ENCODE results near the gene CRIM1. TPM values are rescaled to one million over a fixed set of nuclear protein-coding genes. Genes with fewer than 3 reads are reported as not detected.

CRIM1 gene
- total RNA-seq, 1 donor from 2014 or later, result 30.3 TPM

- no peaks in the 10 kb centered on the region for H3K36me3 Mint-ChIP-seq
- H3K27ac Mint-ChIP-seq, result no peak overlapping the region
- no peaks in the 10 kb centered on the region for H3K9me3 Mint-ChIP-seq
- no peak for DNase-seq (ENCODE audit: extremely low spot score, unreplicated experiment)
- H3K4me3 Mint-ChIP-seq, result no peak overlapping the region
- H3K27me3 Mint-ChIP-seq, result no peaks in the 10 kb centered on the region
- H3K4me1 Mint-ChIP-seq (ENCODE audit: unreplicated experiment), result no peaks in the 10 kb centered on the region
- no peak for TF ChIP-seq CTCF (conservative IDR thresholded peaks at IDR 0.05)
Measured at GRCh38 chr2:36326286-36326685, 29.3 kb upstream of the CRIM1 start.

- H3K4me3 Mint-ChIP-seq, result no peak overlapping the region
- no peak for TF ChIP-seq CTCF (conservative IDR thresholded peaks at IDR 0.05)
- no peaks in the 10 kb centered on the region for H3K4me1 Mint-ChIP-seq (ENCODE audit: unreplicated experiment)
- no peaks in the 10 kb centered on the region for H3K27me3 Mint-ChIP-seq
- no peak for DNase-seq (ENCODE audit: extremely low spot score, unreplicated experiment)
- H3K36me3 Mint-ChIP-seq, result no peaks in the 10 kb centered on the region
- H3K27ac Mint-ChIP-seq, result no peak overlapping the region
- H3K9me3 Mint-ChIP-seq, result no peaks in the 10 kb centered on the region
Measured at GRCh38 chr2:36329251-36329650, 26.3 kb upstream of the CRIM1 start.

GRCh38 chr2:36329746-36330472, 25.7 kb upstream of the CRIM1 start:
- no peak overlapping the region for H3K27ac Mint-ChIP-seq
- no peaks in the 10 kb centered on the region for H3K4me1 Mint-ChIP-seq (ENCODE audit: unreplicated experiment)
- no peak for DNase-seq (ENCODE audit: extremely low spot score, unreplicated experiment)

GRCh38 chr2:36330473-36331395, 24.8 kb upstream of the CRIM1 start:
- H3K27ac Mint-ChIP-seq, result no peak overlapping the region
- no peaks in the 10 kb centered on the region for H3K9me3 Mint-ChIP-seq
- no peak overlapping the region for H3K4me3 Mint-ChIP-seq
- DNase-seq (ENCODE audit: extremely low spot score, unreplicated experiment), result no peak
- no peaks in the 10 kb centered on the region for H3K4me1 Mint-ChIP-seq (ENCODE audit: unreplicated experiment)
- peaks cover 6% of the 10 kb centered on the region for H3K27me3 Mint-ChIP-seq
- no peak for TF ChIP-seq CTCF (conservative IDR thresholded peaks at IDR 0.05)
- no peaks in the 10 kb centered on the region for H3K36me3 Mint-ChIP-seq

More at GRCh38 chr2:36329746-36330472, 25.7 kb upstream of the CRIM1 start:
- TF ChIP-seq CTCF (conservative IDR thresholded peaks at IDR 0.05), result no peak
- Mint-ChIP-seq H3K27me3 (no peaks in the 10 kb centered on the region), H3K36me3 (no peaks in the 10 kb centered on the region), H3K4me3 (no peak overlapping the region), H3K9me3 (no peaks in the 10 kb centered on the region)

GRCh38 chr2:36333350-36334012, 22.1 kb upstream of the CRIM1 start:
- Mint-ChIP-seq H3K27ac (no peak overlapping the region), H3K36me3 (no peaks in the 10 kb centered on the region), H3K9me3 (no peaks in the 10 kb centered on the region), H3K27me3 (peaks cover 7% of the 10 kb centered on the region), H3K4me3 (no peak overlapping the region), H3K4me1 (ENCODE audit: unreplicated experiment) (no peaks in the 10 kb centered on the region)
- no peak for DNase-seq (ENCODE audit: extremely low spot score, unreplicated experiment)
- no peak for TF ChIP-seq CTCF (conservative IDR thresholded peaks at IDR 0.05)

Data from type B pancreatic cell (in vitro differentiated cells).